ENCODE measurements around the gene KRTAP6-2.

The KRTAP6-2 gene

DNA sequence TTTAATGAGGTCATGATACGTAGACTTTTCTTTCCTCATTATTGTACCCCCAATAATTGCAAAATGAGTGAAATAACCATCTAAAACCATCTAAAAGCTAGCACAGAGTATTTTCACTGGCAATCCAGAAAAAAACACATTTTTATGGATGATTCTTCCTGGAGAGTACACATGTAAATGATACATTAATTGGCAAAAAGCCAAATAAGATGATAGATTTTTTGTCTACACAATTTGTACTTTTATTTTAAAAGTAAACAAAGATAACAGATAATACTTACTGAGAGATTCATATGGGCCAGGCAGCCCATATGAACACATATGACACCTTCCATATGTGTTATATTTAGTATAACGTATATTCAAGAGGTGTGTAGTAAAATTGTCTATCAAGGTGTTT lies 35.1 kb downstream of the KRTAP6-2 start:
- no peak for DNase-seq

DNA sequence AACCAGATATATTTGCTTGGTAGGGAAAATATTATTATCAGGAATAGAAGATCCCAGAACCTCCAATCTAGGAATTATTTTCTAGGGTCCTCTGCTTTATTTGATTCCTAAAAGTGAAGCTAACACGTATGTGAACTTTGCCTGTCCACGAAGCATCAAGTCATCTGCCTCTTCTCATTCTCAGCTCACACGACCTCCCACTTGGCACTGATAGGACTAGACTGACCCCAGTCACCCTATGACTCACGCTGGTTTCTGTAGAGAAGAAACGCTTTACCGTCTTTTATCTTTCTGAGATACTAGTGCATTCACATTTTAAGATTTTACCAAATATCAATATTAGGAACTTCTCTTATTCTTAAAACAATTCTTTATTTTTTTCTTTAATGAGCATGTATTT lies 35.6 kb downstream of the KRTAP6-2 start:
- no peak for DNase-seq

DNA sequence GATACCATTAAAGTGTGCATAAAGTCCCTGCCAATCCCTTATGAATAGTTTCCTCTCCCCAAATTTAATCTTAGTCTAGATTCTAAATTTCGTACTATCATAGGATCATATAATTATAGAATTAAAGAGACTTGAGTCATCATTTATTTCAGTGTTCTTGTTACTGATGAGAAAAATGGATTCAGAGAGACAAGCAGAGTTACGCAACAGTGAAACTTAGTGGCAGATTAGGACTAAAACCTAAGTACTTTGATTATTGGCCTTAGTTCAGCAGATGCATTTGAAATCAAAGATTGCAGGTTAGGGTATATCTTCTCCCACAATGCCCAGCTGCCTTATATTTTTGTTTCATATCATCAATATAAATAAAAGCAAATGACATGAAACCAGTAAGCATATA lies 36.7 kb downstream of the KRTAP6-2 start:
- no peak for DNase-seq

DNA sequence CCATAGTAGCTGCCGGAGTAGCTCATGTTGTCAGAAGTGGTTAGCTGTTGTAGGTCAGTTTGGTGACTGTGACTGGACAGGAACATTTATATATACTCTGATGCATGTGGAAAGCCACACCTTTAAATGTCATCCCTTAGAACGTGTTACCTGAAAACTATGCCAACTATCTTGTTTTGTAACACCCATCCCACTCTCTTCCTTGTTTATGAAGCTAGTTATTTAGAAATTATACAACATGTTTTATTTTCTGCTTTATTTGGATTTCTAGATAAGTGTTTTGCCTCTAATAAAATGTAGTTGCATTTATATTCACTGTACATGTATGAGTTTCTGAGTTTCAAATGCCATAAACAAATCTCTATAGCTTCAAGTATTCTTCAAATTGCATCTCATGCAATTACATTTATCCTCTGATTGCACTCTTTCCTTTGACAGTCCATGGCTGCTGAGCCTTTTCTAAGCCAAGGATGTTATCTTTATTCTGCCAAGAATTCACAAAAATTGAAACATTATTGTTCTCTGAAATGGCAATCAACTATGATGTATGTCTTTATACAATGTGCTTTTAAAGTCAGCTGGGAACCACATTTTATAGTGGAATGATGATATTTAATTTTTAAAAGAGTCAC lies 37.3 kb downstream of the KRTAP6-2 start, which contains the start of gene KRTAP19-7:
Gene KRTAP19-7, minus strand, starts transcription at position 51 of the 632 bp plus-strand sequence. Its CDS starts 25 bp downstream, at position 26.
- no peak for DNase-seq

GRCh38 chr21:30555095-30555494 lies 43.6 kb downstream of the KRTAP6-2 start:
- DNase-seq = no peak

DNA sequence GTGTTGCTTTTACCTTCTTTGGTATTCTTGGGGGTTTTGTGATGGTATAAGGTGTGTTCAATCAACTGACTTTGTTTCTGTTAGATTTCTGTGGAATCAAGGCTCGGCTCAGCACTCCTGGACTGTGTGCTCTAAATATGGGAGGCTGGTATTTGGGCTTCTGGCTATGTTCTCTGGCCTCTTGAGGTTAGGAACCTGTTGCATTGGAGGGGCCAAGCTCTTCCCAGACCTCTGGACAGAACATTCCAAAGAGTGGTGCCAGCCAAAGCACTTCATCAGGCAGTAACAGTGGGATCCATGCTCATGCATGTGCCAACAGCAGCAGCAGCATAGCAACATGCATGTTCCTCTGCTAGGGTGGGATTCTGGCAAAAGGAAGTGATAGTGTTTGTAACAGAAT lies 45.9 kb downstream of the KRTAP6-2 start:
- no peak for DNase-seq

Measured in fibroblast of upper back skin (primary cell).